Activated B cell treated with CpG ODN at 0.5 μM for 24 hours (primary cell): Measurements from ENCODE around the gene RAP1A. TPM values are rescaled to one million over a fixed set of nuclear protein-coding genes. Genes with fewer than 3 reads are reported as not detected.

Experiments used
- ATAC-seq: fragments of 200-7000 bp; cut with Tn5 transposase; one replicate; pipeline ENCODE4 v1.10.0; 2021; ENCODE audit warnings: low read depth, mild to moderate bottlenecking, moderate library complexity
- CTCF ChIA-PET: fragments of 350-600 bp; sonication (Branson Sonifier 250); formaldehyde crosslinking; loops from one replicate; lab custom pipeline; 2021; ENCODE audit warnings: antibody characterized with exemption; lab: Charles Lee
- POLR2A ChIA-PET: fragments of 350-600 bp; sonication (Branson Sonifier 250); formaldehyde crosslinking; loops from one replicate; lab custom pipeline; 2021; ENCODE audit warnings: antibody characterized with exemption; lab: Charles Lee
- DNase-seq: peaks from one replicate; pipeline ENCODE4 v3.0.0; 2022
- H3K27ac Mint-ChIP-seq: one replicate; pipeline ENCODE4 v1.8.0; 2020; ENCODE audit warnings: mixed read lengths
- H3K27me3 Mint-ChIP-seq: one replicate; pipeline ENCODE4 v1.8.0; 2021; ENCODE audit warnings: mixed read lengths
- H3K36me3 Mint-ChIP-seq: one replicate; pipeline ENCODE4 v1.8.0; 2021; ENCODE audit warnings: low read depth, mixed read lengths
- H3K4me1 Mint-ChIP-seq: one replicate; pipeline ENCODE4 v1.8.0; 2021; ENCODE audit warnings: mixed read lengths
- H3K4me3 Mint-ChIP-seq: one replicate; pipeline ENCODE4 v1.8.0; 2020; ENCODE audit warnings: mild to moderate bottlenecking, mixed read lengths
- H3K9me3 Mint-ChIP-seq: one replicate; pipeline ENCODE4 v1.8.0; 2020; ENCODE audit warnings: mixed read lengths
- CTCF ChIP-seq: fragments of 200-600 bp; IDR thresholded peaks from one replicate; pipeline ENCODE4 v1.8.0; 2022; ENCODE audit warnings: antibody characterized with exemption, mild to moderate bottlenecking
- intact Hi-C: fragments of 100-400 bp; cut with micrococcal nuclease; formaldehyde crosslinking; loops from one replicate; pipeline ENCODE4 v1.15.1; 2024
- total RNA-seq: library from RNA; stranded (reverse); gene quantifications from 2 replicates; pipeline ENCODE4 v1.2.3, GENCODE V29; 2022

The RAP1A gene
- total RNA-seq, 1 donor from 2014 or later, result 93.8 TPM

DNA sequence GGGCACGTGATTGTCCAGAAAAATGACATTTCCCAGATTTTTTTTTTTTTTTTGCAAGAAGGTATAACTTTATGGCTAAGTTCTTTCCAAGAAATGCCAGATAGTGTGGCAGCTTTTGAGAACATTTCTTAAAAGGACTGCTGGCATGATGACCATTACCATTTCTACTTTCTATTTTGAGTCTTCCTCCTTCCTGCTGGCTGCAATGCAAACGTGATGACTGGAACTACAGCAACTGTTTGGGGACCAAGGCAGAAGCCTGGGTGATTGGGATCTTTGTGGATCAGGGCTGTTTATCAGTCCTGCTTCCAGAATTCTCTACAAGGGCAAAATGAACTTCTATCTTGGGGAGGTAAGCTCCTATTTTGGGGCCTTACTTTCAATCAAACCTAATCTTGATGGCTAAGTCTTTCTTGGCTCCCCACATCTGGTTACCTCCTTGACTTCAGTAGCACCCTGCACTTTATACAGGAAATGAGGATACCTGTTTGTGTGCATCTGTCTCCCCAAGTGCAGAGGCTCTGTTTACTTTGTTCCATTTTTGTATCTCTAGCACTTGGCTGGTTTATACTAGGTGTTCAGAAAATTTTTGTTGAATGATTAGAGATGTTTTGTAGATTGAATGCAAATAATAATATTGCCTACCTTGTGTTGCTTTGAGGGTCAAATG is 132.5 kb downstream of the RAP1A start:
- Mint-ChIP-seq H3K27me3 (no peaks in the 10 kb centered on the region), H3K9me3 (peaks cover 2% of the 10 kb centered on the region), H3K4me3 (no peak overlapping the region), H3K36me3 (peaks cover 13% of the 10 kb centered on the region), H3K27ac (no peak overlapping the region), H3K4me1 (peaks cover 17% of the 10 kb centered on the region)
- ChIA-PET CTCF (interaction anchor here (0.8 to 1.0 kb wide), 2 partner anchors 38 to 244 kb away, joined by 3 to 4 read pairs; no protein-coding TSS in a partner anchor), POLR2A (interaction anchor here (0.6 to 1.7 kb wide), 4 partner anchors 13 to 132 kb away, joined by 3 to 9 read pairs (median 5); partner anchors contain the start of gene INKA2)
- intact Hi-C loops, result no loop called here
- no peak for TF ChIP-seq CTCF
- ATAC-seq (no peak), DNase-seq (no peak)

DNA sequence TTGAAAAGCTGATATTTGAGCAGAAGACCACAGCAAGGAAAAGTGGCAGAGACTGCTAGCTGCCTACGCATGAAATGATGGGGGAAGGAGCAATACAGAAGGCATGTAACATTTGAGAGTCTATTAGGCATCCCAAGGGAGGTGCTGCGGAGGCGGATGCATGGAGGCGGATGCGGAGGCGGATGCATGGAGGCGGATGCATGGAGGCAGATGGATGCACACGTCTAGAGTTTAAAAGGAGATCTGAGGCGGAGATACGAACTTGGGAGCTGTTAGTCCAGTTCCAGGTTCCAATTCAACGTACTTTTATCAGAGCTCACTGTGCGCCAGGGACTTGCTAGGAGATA is 135.4 kb downstream of the RAP1A start:
- TF ChIP-seq CTCF, result no peak
- ChIA-PET CTCF (interaction anchor here (0.6 to 3.6 kb wide), 9 partner anchors 13 to 274 kb away, joined by 3 to 18 read pairs (median 4); partner anchors contain the start of gene INKA2), POLR2A (interaction anchor here (0.6 to 2.9 kb wide), 15 partner anchors 15 to 791 kb away, joined by 3 to 30 read pairs (median 5); partner anchors contain the start of genes ADORA3, INKA2, LRIF1 and TMIGD3)
- DNase-seq (peak; percentile 46), ATAC-seq (peak; percentile 17)
- Mint-ChIP-seq H3K36me3 (peaks cover 31% of the 10 kb centered on the region), H3K4me3 (peak overlapping the region; percentile 97), H3K4me1 (peaks cover 30% of the 10 kb centered on the region), H3K27ac (peak overlapping the region; percentile 96), H3K9me3 (no peaks in the 10 kb centered on the region), H3K27me3 (no peaks in the 10 kb centered on the region)
- intact Hi-C loops, result loop anchor here (1.0 to 5.0 kb wide), 12 partner anchors 8 to 793 kb away; partner anchors contain the start of genes ATP5PB, DENND2D, INKA2 and LRIF1

DNA sequence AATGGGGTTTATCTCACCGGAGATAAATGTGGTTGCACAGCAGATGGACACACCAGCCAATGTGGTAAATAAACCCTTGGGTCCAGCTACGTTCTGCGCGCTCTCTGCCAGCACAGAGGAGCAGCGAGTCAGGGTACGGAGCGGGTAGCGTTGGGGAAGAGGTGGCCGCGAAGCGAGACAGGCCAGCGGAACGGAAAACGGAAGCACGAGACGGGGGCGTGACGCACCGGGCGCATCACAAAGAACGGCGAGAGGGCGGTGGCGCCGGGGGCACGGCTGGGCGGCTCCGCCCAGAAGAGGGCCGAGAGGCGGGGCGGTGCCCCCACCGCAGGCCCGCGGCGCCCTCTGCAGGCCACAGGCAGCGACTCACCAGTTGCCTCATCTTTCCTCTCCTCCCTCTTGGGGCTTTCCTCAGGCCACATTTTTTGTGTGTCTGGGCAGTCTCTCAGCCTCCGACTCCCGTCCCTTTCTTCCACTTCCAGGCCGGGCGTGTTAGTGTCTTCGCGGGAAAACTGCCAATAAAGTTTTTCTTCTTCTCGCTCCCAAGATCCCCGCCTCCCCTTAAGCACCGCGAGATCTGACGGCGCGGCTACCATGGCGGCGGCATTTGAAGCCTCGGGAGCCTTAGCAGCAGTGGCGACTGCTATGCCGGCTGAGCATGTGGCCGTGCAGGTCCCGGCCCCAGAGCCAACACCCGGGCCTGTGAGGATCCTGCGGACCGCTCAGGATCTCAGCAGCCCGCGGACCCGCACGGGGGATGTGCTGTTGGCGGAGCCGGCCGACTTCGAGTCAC is 135.9 kb downstream of the RAP1A start, which contains the start of gene DDX20:
DDX20 (plus strand) TSS at position 571 of the 793 bp plus-strand sequence; CDS start at position 595, 24 bp downstream.
- peak; percentile 55 for TF ChIP-seq CTCF
- Mint-ChIP-seq H3K9me3 (no peaks in the 10 kb centered on the region), H3K27me3 (no peaks in the 10 kb centered on the region), H3K36me3 (peaks cover 36% of the 10 kb centered on the region), H3K27ac (peak within 1 kb of the TSS; percentile 96), H3K4me3 (peak within 1 kb of the TSS; percentile 97), H3K4me1 (peaks cover 30% of the 10 kb centered on the region)
- peak; percentile 89 for ATAC-seq
- ChIA-PET POLR2A (interaction anchor here (0.6 to 2.9 kb wide), 16 partner anchors 12 to 791 kb away, joined by 3 to 30 read pairs (median 5); partner anchors contain the start of genes ADORA3, INKA2, LRIF1 and TMIGD3), CTCF (interaction anchor here (0.6 to 3.6 kb wide), 9 partner anchors 12 to 275 kb away, joined by 3 to 18 read pairs (median 5); no protein-coding TSS in a partner anchor)
- intact Hi-C loops, result loop anchor here (1.0 to 5.0 kb wide), 12 partner anchors 8 to 793 kb away; partner anchors contain the start of genes ATP5PB, DENND2D, INKA2 and LRIF1
- DNase-seq, result peak; percentile 94

- no peaks in the 10 kb centered on the region for H3K9me3 Mint-ChIP-seq
- peaks cover 42% of the 10 kb centered on the region for H3K36me3 Mint-ChIP-seq
- ChIA-PET CTCF (interaction anchor here (0.8 to 3.6 kb wide), 4 partner anchors 12 to 274 kb away, joined by 4 to 18 read pairs (median 5); no protein-coding TSS in a partner anchor), POLR2A (interaction anchor here (1.0 to 2.9 kb wide), 7 partner anchors 11 to 542 kb away, joined by 3 to 30 read pairs (median 5); partner anchors contain the start of genes ADORA3, INKA2 and TMIGD3)
- TF ChIP-seq CTCF, result no peak
- DNase-seq (no peak), ATAC-seq (peak; percentile 7)
- H3K4me3 Mint-ChIP-seq, result peak overlapping the region; percentile 97
- no peaks in the 10 kb centered on the region for H3K27me3 Mint-ChIP-seq
- H3K4me1 Mint-ChIP-seq, result peaks cover 30% of the 10 kb centered on the region
- H3K27ac Mint-ChIP-seq, result peak overlapping the region; percentile 96
- intact Hi-C loops, result loop anchor here (5.0 kb wide), 3 partner anchors 554 to 794 kb away; partner anchors contain the start of genes DENND2D and LRIF1
Measured at GRCh38 chr1:111756124-111756513, 136.5 kb downstream of the RAP1A start.
